Ishikawa (cell line): Measurements from ENCODE around the gene EHD1.

Experiments used
- CEBPB ChIP-seq: IDR thresholded peaks from 2 replicates; pipeline ENCODE4 v1.6.1; 2012
- CREB1 ChIP-seq: IDR thresholded peaks from 2 replicates; pipeline ENCODE4 v1.6.1; 2012; ENCODE audit warnings: low read depth
- EP300 ChIP-seq: IDR thresholded peaks from 2 replicates; pipeline ENCODE4 v1.6.1; 2012; ENCODE audit warnings: borderline replicate concordance
- FOXM1 ChIP-seq: IDR thresholded peaks from 2 replicates; pipeline ENCODE4 v1.6.1; 2012; ENCODE audit warnings: low read depth, borderline replicate concordance
- MAX ChIP-seq: IDR thresholded peaks from 2 replicates; pipeline ENCODE4 v1.6.1; 2012
- NFIC ChIP-seq: IDR thresholded peaks from 2 replicates; pipeline ENCODE4 v1.6.1; 2012
- RAD21 ChIP-seq: IDR thresholded peaks from 2 replicates; pipeline ENCODE4 v1.6.1; 2012; ENCODE audit warnings: low read depth
- REST ChIP-seq: IDR thresholded peaks from 2 replicates; pipeline ENCODE4 v1.6.1; 2012; ENCODE audit warnings: low read depth, mild to moderate bottlenecking
- TAF1 ChIP-seq: IDR thresholded peaks from 2 replicates; pipeline ENCODE4 v1.6.1; 2012; ENCODE audit warnings: low read depth, mild to moderate bottlenecking
- TCF12 ChIP-seq: IDR thresholded peaks from 2 replicates; pipeline ENCODE4 v1.6.1; 2012; ENCODE audit warnings: low read depth
- TEAD4 ChIP-seq: IDR thresholded peaks from 2 replicates; pipeline ENCODE4 v1.6.1; 2012
- YY1 ChIP-seq: IDR thresholded peaks from 2 replicates; pipeline ENCODE4 v1.6.1; 2012; ENCODE audit warnings: low read depth

GRCh38 chr11:64866173-64866491 lies 12.3 kb downstream of the EHD1 start:
- TF ChIP-seq TAF1 (no peak), FOXM1 (no peak), EP300 (no peak), MAX (no peak), RAD21 (no peak), REST (no peak), CREB1 (no peak), CEBPB (no peak), YY1 (no peak), NFIC (no peak), TCF12 (no peak), TEAD4 (no peak)
